HG02870 (cell line): ENCODE data around the gene PTPRE.

ENCODE experiments used
- ATAC-seq: cut with Tn5 transposase; IDR thresholded peaks from one replicate; pipeline ENCODE4 v1.9.1; 2021; ENCODE audit warnings: mild to moderate bottlenecking, moderate library complexity; ENCODE audit not compliant: unreplicated experiment

The PTPRE gene

DNA sequence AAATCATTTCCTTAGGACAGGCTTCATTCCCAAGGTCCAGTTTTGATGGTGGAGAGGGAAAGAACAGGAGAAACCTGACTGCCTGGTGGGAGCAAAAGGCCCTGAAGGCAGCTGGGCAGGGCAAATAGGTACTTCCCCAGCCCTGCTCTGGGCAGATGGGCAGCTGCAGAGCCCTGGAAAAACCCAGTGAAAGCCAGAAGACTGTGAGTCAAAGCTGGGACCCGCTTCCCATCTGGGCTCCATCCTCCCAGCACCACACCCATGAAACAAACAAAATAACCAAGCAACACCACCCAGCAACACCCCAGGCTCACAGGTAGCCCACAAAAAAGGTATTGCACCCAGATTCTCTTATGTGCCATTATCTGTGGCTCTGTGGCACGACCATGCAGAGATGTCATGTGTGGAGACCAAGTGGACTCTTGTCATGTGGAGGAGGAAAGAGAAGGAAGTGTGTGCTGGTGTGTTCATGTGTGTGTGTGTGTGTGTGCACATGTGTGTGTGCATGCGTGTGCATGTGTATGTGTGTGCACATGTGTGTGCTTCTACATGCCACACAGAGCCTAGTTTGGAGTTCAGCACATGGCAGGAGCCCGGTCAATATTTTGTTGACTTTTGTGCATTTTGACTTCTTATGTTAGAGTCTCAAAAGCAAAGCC is 24.0 kb upstream of the PTPRE start:
- no peak for ATAC-seq

DNA sequence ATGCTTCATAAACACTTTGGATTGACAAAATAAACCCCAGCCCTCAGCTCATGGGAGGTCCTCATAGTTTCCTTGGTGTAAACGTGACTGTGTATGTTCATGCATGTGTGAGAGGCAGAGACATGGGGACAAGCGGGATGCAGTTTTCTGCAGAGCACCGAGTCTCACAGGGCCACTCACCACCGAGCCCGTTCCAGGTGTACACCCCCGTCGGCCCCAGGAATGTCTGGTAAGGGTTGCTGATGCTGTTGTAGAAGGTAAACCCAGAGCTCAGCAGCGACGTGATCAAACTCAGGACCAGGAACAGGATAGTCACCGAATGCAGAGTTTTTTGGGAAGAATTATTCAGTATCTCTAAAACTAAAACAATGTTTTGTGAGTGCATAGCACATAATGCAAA is 23.4 kb upstream of the PTPRE start:
- no peak for ATAC-seq

DNA sequence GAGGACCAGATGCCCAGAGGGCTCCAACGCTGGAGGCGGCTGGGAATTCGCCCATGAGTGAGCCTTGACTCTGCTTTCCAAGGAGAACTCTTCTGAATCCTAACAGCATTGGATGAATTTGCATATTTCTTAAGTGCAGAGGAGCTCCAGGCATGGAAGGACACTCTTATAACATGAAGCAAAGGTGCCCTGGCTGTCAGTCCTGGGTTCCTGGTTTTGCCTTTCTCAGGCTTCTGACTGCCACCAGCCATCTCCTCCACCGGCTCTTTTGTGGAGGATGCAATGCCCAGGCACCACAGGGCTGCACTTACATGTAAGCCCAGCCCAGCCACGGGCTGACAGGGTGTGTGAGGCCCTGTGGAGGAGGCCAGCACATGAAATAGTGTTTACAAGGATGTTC is 22.4 kb upstream of the PTPRE start:
- ATAC-seq, result no peak

DNA sequence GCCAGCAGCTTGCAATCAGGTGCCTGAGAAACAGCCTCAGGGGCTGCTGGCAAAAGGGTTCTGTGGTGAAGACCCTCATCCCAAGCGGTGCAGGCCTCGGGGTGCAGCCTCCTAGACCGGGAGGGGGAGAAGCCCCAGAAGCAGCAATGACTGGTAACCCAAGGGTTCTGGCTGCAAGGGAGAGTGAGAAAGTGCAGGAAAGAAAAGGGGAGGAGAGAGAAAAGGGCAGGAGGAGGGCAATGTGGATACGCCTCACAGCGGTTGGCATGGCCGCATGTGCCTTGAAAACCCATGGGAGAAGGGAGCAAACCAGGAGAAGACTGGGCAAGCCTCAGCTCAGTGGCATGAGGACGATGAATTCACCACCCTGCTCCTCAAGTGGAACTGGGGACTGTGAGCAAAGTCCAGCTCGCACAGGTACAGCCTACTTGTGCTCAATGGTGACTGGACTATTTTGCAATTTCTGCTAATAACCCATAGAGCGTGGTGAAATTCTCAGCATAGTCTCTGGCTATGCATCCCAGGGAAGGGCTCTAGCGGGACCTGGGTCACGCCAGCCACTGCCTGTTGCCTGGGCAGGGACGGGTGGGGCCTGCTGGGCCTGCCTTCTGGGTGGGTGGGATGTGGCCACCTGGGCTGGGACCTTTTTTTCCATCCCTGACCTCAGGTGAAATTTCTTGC is 20.4 kb upstream of the PTPRE start:
- no peak for ATAC-seq

DNA sequence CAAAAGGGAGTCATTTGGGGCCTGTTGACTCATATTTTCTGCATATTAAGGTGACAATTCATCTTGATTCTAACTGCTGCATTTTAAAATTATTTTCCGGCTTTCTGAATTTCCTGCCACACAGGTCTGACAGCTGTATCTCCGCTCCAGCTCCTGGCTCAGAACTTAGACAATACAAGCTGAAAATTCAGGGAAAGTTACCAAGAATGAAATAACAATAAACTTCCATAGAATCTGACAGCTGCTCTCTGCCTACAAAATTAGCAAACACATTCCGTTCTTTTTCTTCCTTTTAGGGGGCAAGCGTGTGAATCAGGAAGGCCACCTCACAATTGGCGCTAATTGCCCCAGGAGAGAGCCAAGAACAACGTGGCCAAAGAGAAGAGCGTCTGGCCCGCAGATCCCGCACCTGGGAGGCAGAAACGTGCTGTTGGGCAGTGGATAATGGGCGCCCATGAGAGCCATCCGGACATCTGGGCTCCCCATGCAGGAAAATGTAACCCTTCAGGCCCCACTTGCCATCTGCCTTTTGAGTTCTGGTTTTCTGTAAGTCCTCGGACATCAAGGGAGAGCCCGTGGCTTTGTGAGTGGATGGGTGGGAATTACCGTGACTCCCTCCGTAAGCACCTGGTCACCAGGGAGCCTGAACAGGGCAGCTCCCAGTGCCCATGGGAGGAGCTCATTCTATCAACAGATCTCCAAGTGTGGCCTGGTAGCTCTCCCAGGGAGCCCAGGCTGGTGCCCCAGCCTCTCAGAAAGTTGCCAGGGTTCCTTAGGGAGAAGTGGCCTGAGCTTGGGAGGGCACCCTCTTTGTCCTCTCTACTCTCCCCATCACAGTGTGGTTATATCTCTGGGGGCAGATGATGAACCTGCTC is 19.1 kb upstream of the PTPRE start:
- no peak for ATAC-seq

DNA sequence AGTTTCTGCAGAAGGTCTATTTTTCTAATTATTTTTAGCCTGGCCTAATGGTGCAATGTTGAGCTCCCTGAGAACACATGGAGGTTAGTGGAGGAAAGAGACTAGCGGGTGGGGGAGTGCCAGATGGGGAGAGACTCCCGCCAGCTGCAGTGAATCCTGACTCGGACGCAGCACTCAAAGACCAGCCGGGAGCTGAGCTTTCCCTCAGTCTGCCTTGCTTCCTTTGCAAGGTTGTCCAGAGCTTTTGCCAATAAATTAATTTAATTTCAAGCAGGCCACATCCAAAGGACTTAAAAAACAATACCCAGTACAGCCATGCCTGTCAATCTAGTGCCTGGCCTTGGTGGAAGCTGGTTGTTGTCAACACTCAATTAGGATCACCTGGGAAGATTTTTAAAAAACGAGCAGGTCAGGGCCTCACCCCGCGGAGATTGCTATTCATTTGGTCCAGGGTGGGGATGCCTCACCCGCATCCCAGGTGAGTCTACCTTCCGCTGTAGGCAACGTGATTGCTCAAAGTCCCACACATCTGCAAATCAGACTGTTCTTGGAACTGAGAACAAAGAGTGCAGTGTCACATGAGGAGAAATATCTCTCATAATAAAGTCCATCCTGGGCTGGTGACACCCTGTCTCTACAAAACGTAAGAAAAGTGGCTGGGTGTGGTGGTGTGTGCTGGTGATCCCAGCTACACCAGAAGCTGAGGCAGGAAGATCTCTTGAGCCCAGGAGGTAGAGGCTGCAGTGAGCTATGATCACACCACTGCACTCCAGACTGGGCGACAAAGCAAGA is 18.2 kb upstream of the PTPRE start:
- no peak for ATAC-seq

DNA sequence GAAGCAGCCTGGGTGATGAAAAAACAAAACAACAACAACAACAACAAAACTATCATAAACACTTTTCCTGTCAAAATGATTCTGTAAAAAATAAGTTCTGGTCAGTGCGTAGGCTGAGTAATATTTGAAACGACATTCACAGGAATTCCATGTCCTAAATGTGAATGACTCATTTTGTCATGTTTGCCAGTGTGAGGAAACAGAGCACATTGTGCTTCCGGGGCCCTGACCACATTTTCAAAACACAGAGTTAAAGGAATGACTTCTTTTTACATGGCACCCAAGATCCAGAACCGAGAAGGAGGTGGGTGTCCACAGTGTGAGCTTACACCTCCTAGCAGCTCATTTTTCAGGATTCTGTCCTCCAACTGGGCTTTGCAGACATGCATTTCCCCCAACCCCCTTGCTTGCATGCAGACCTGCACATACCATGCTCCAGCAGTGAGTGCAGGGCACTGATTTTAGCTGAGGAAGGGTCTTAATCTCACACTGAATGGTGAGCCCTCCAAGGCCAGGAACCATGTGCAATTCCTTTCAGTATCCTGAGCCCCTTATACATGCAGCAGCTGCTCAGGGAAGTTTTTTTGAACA is 17.2 kb upstream of the PTPRE start:
- ATAC-seq, result no peak

DNA sequence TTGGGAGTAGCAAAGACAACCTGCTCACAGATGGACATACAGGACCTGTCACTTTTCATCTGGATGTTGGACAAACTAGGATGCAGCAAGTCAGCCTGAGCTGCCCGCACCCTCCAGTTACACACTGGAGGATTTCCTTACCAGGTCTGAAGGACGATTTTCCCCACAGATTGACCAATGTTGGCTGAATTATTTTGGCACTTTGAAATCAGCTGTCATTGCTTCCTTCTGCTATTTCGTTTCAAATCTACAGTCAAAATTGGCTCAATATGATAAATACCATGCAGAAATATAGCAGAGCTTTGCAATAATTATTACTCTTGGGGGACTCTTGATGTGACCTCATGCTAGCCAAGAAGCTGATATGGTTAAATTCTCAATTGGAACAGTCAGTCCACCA is 16.7 kb upstream of the PTPRE start:
- ATAC-seq, result no peak

DNA sequence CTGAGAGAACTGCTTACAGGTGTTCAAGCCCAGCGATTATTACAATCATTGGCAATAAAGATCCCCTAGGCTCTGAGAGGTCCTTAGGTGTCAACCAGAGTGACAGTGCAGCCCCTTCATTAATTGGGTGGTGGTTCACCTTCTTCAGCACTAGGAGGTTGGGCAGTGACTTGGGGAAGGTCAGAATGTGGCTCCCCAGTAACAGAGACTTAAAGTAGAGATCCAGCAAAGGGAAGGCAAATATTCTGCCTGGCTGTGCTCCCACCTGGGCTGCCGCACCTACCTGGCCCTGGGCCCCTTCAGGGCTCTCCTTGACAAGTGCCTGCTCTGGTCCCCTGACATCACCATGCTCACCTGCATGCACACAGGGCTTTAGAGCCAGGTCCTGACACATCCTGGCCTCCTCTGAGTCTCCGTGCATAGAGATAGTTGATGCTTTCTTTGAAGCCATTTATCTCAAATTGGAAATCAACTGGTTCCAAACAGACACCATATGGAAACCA is 16.0 kb upstream of the PTPRE start:
- ATAC-seq, result no peak

DNA sequence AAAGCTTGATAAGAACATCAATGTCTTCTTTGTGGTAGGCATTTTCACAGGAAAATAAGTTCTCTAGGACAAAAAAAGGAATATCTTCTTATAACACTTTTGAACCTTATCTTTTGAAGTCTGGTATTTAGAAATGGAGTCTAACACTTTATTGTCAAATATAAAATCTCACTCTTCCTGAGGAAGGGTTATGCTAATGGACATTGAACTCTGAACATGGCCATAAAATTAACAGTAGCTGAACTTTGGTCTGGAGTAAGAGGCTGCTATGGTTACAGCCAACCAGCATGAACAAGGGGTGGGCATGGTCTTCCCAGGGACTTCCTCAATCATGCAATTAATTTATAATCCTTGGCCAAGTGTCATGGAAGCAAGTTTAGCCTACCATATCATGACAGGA is 14.2 kb upstream of the PTPRE start, which contains the start of gene CLRN3:
CLRN3 (minus strand) TSS at position 199 of the 400 bp plus-strand sequence; CDS start at position 42, 157 bp downstream.
- no peak for ATAC-seq

DNA sequence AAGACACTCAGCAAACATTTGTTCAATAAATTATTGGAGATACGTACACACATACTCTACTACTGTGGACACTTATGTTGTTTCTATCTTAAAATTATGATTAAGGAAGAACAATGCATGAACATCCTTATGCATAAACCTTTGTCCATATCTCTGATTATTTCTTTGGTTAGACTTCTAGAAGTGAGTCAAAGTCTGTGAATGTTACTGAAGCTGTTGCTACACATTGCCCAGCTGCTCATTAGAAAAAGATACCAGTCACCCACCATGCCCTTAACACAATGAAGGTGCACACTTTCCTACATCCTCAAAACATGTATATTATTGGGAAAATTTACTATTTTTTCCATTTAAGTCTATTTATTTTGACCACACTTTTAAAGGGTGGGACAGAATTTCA is 12.8 kb upstream of the PTPRE start:
- ATAC-seq, result no peak

DNA sequence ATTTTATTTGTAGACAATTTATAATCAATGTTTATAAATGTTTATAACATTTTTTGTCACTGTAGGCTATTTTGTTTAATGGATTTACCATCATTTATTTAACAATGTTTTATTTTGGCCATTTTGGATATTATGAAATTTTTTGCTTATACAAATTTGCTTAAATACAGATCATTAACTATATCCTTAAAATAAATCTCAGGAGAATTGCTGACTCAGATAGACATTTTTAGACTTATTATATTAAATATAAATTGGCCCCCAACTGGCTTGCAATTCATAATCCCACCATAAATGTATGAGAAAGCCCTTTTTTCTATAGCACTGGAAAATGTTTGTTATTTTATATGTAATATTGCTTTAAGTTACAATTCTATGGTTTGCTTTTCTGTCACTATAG is 10.3 kb upstream of the PTPRE start:
- ATAC-seq, result no peak

DNA sequence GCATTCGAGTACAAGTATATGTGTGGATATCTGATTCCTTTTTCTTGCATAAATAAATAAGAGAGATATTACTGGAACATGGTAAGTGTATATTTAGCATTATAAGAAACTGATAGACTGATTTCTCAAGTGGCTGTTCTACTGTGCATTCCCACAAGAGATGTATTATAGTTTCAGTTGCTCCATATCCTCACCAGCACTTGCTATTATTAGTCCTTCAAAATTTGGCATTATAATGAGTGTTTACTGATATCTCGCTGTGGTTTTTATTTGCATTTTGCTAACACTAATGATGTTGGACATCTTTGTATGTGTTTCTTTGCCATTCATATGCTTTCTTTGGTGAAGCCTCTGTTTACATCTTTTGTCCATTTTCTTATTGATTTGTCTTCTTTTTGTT is 9.7 kb upstream of the PTPRE start:
- no peak for ATAC-seq

DNA sequence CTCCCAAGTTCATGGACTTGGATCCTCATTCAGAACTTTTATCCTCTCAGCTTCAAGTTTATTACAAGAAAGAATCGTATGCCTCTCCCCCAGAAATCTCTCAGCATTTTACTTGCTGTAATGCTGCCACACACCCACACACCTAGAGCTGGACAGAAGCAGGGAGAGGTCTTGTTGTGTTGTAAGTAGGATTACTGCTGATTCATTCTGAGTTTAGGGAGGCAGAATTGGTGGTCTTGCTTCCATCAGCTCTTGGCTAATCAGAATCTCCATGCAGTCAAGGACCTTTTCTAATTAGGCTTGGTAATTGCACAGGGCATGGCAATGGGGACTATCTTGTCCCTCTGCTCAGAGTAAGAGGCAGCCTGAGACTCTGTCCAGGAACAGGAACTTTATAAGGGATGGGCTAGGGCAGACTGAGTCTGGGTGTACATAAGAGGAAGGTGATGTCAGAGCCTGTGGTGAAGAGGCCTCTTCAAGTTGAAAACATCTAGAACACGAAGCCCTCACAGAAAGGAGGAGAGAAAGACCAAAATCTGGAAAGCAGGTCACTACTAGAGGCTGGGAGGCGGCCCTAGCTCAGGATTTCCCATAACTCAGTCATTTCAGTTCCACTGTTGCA is 7.0 kb upstream of the PTPRE start:
- ATAC-seq, result no peak

DNA sequence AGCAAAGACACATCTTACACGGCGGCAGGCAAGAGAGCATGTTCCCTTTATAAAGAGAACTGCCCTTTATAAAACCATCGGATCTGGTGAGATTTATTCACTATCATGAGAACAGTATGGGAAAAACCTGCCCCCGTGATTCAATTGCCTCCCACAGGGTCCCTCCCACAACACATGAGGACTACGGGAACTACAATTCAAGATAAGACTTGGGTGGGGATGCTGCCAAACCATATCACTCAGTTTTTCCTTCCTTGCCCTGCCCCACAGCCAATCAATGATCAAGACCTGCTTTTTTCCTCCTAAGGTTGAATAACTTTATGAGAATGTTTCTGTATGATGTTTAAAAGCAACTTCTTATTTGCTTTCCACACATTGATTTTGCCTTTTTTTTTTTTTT is 3.1 kb upstream of the PTPRE start:
- no peak for ATAC-seq

DNA sequence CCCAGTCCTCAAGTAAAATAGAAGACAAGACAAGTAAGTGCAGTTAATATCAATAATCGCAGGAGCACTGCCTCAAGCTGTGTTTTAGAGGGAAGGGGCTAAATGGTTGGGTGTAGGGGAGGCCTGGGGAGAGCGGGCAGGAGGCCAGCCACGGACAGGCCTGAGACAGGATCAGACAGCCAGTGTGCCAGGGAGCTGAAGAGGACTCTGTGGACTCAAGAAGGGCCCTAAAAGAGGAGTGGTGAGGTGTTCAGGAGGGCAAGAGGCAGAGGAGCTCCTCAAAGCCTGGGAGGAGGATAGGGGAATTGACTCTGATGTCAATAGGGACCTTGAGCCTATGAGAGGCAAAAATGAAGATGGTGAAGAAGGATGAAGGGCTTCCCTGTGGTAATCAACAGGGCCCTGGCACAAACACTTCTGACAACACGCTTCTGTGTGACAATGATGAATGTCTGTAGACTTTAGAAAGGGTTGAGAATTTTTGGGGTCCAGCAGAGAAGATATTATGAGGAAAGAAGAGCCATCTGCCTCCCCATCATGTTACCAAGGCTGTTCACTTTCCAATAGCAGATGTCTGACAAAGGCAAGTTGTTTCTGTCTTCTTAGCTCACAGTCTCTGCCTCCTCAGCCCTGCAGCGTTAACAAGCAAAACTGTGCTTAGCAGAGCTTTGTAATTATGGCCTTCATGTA is 2.4 kb upstream of the PTPRE start:
- ATAC-seq, result no peak

DNA sequence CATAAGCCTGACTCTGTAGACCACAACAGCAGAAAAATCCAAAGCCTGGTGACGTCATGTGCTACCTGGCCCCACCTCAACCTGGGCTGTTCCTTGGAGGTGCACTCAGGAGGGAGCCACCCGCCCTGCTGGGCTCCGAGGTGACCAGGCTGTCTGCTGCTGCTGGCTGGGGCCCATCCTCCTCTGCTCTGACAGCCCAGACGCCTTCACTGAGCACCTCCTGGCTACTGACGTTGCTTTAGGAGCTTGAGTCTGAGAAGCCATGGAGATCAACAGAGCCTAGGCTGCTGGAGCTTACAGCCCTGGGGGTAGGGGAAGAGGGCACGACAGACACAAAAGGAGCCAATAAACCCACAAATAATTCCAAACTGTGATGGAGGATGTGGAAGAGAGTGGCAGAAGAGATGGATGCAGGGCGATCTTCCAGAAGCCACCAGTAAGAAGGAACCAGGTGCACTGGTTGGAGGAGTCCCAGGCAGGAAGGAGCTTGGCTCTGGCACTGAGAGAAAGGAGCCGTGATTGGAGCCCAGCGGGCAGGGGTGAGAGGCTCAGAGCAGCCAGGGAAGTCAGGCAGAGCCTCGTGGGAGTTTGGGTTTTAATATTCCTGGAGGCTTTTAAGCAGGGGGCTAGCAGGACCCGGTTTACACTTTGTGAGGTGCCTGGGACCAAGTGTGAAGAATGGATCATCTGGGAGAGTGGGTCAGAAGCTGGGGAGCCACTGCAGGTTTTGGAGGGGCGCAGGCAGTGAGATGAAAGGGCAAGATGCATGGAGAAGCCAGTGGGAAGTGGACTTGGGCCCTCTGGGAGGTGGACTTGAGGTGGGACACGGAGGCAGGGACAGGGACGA is 1.7 kb upstream of the PTPRE start:
- no peak for ATAC-seq

DNA sequence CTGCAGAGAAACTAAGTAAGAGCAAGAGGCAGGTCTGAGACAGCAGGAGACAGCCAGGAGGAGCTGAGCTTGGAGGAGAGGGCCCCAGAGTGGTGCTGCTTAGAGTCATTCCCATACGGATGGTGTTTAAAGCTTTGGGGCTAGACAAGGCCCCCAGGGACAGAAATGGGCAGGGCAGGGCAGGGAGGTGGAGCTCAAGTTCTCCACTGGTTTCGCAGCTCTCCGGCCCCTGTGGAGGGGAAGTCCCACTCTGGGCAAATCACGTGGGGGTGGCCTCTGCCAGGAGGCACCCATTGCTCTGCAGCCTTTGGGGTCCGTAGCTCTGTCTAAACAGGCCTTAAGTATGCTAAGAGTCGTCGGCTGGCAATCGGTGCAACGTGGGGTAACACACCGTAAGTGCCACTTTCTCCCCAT is 1.0 kb upstream of the PTPRE start:
- no peak for ATAC-seq
